GM12878 (cell line): ENCODE measurements around the gene PODXL2. TPM values are rescaled to one million over a fixed set of nuclear protein-coding genes. Genes with fewer than 3 reads are reported as not detected.

Experiments used
- CEBPB ChIP-seq, 2 experiments: fragments of 150-350 bp in 1 of 2; IDR thresholded peaks; 2 replicates each; pipeline ENCODE4 v1.6.1; 2012 to 2014; ENCODE audit warnings: low read depth in 2 of 2, low read length in 2 of 2, borderline replicate concordance in 1 of 2, inconsistent platforms in 1 of 2
- EP300 ChIP-seq, 2 experiments: fragments of 150-350 bp in 1 of 2; IDR thresholded peaks; 2 replicates each; pipeline ENCODE4 v1.6.1; 2011 to 2012; ENCODE audit warnings: low read depth in 2 of 2, low read length in 2 of 2, borderline replicate concordance in 1 of 2, improper control_type of control experiment in 1 of 2, inconsistent platforms in 1 of 2; ENCODE audit not compliant: control insufficient read depth in 1 of 2
- HDAC6 ChIP-seq: fragments of 200-600 bp; sonication (generic); IDR thresholded peaks from one replicate; pipeline ENCODE4 v1.8.0; 2017; ENCODE audit warnings: antibody characterized with exemption; ENCODE audit not compliant: unreplicated experiment
- HDGF ChIP-seq: fragments of 450-650 bp; IDR thresholded peaks from 2 replicates; pipeline ENCODE4 v1.6.1; 2016; ENCODE audit warnings: antibody characterized with exemption
- IKZF1 ChIP-seq: fragments of 450-650 bp; conservative IDR thresholded peaks from 2 replicates; pipeline ENCODE4 v1.6.1; 2017; ENCODE audit warnings: antibody characterized with exemption, mild to moderate bottlenecking
- IKZF2 ChIP-seq, 2 experiments: fragments of 450-650 bp; IDR thresholded peaks; 2 replicates each; pipeline ENCODE4 v1.6.1; 2017; ENCODE audit warnings: mild to moderate bottlenecking in 2 of 2, moderate library complexity in 2 of 2
- LARP7 ChIP-seq: fragments of 450-650 bp; IDR thresholded peaks from 2 replicates; pipeline ENCODE4 v1.6.1; 2017; ENCODE audit warnings: mild to moderate bottlenecking
- NR2C1 ChIP-seq: fragments of 450-650 bp; IDR thresholded peaks from 2 replicates; pipeline ENCODE4 v1.6.1; 2017; ENCODE audit warnings: antibody characterized with exemption, mild to moderate bottlenecking, moderate library complexity
- NRF1 ChIP-seq: conservative IDR thresholded peaks from 2 replicates; pipeline ENCODE4 v1.6.1; 2011; ENCODE audit warnings: mild to moderate bottlenecking, low read depth, low read length, improper control_type of control experiment
- RUNX3 ChIP-seq: IDR thresholded peaks from 2 replicates; pipeline ENCODE4 v1.6.1; 2012; ENCODE audit warnings: low read length, inconsistent platforms
- TAF1 ChIP-seq: IDR thresholded peaks from 2 replicates; pipeline ENCODE4 v1.6.1; 2011; ENCODE audit warnings: mild to moderate bottlenecking, low read depth, low read length, borderline replicate concordance
- YY1 ChIP-seq: IDR thresholded peaks from 2 replicates; pipeline ENCODE4 v1.6.1; 2011; ENCODE audit warnings: low read depth, mild to moderate bottlenecking, low read length
- ZBED1 ChIP-seq: IDR thresholded peaks from 2 replicates; pipeline ENCODE4 v1.6.1; 2016; ENCODE audit warnings: borderline replicate concordance
- ZNF274 ChIP-seq: IDR thresholded peaks from one replicate; pipeline ENCODE4 v1.8.0; 2011; ENCODE audit not compliant: insufficient read length, insufficient read depth
- polyA plus RNA-seq, 11 experiments: library from polyadenylated mRNA; depleted of rRNA in 4 of 11; unstranded in 6 of 11; stranded (reverse) in 5 of 11; fragments of >200 nt; fragmentation: Nextera tagmentation in 4 of 11; fragmentation: Illumina TruSeq in 1 of 11; extraction: Ambion mirVana in 4 of 11; extraction: Trizol in 1 of 11; gene quantifications; 1 replicate in 1 of 11; 2 replicates in 10 of 11; pipeline versions ENCODE4 v1.2.1 to v1.2.3, GENCODE V29; 2011 to 2016; ENCODE audit warnings: inconsistent platforms in 2 of 11, missing spikeins in 2 of 11, low read depth in 1 of 11
- total RNA-seq, 4 experiments: library from RNA; depleted of rRNA in 3 of 4; stranded (reverse); fragments of >200 nt in 3 of 4; fragmentation: Illumina TruSeq in 1 of 4; extraction: Trizol in 1 of 4; gene quantifications; 2 replicates each; pipeline versions ENCODE4 v1.2.1 to v1.2.3, GENCODE V29; 2013 to 2021
- TF ChIP-seq, protein P1 (sequence below): fragments of 450-650 bp; IDR thresholded peaks from 2 replicates; pipeline ENCODE4 v1.6.1; 2017; ENCODE audit warnings: mild to moderate bottlenecking, moderate library complexity
- TF ChIP-seq, protein P2 (sequence below): fragments of 450-650 bp; IDR thresholded peaks from 2 replicates; pipeline ENCODE4 v1.6.1; 2018; ENCODE audit warnings: mild to moderate bottlenecking, low read depth, moderate library complexity; ENCODE audit not compliant: partially characterized antibody
- TF ChIP-seq, protein P3 (sequence below): IDR thresholded peaks from 2 replicates; pipeline ENCODE4 v1.6.1; 2011; ENCODE audit warnings: low read depth, low read length, improper control_type of control experiment, borderline replicate concordance
- TF ChIP-seq, protein P4 (sequence below): fragments of 450-650 bp; IDR thresholded peaks from 2 replicates; pipeline ENCODE4 v1.6.1; 2016; ENCODE audit warnings: mild to moderate bottlenecking, moderate library complexity, borderline replicate concordance

The PODXL2 gene
- total and polyA plus RNA-seq, 10 of the 15 experiments (the other 5 are each of a cell fraction or from before 2014, with no cell fraction given) = 0.03 to 24.4 (median 13.6) TPM; not detected in 2

DNA sequence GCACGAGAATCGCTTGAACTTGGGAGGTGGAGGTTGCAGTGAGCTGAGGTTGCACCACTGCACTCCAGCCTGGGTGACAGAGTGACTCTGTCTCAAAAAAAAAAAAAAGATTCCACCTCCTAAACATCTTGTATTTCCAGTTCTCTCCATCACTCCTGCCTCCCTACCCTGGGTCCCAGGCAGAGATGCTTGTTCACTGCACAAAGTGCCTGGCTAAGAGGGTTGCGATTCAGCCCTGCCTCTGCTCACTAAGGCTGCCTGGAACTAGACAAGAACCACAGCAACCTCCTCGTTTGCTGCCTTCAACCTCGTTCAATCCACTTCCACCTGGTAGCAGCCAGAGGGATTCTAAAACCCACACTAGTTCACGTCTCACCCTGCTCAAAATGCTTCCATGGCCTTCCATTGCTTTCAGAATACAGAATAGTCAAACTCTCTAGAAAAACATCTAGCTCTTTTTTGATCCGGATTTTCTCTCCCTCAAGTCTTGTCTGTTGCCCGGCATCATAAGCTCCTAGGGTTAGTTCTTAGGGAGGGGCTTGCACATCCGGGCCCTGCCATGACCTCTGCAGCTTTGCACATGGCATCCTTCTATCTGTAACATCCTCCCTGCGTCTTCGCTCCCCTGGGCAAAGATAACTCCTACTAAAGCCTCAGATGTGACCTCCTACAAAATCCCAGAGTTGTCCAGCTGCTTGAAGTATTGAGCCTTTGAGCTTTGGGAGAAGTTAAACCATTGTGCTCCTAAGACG lies 31.8 kb upstream of the PODXL2 start (continued):
- TF ChIP-seq, protein P1, sequence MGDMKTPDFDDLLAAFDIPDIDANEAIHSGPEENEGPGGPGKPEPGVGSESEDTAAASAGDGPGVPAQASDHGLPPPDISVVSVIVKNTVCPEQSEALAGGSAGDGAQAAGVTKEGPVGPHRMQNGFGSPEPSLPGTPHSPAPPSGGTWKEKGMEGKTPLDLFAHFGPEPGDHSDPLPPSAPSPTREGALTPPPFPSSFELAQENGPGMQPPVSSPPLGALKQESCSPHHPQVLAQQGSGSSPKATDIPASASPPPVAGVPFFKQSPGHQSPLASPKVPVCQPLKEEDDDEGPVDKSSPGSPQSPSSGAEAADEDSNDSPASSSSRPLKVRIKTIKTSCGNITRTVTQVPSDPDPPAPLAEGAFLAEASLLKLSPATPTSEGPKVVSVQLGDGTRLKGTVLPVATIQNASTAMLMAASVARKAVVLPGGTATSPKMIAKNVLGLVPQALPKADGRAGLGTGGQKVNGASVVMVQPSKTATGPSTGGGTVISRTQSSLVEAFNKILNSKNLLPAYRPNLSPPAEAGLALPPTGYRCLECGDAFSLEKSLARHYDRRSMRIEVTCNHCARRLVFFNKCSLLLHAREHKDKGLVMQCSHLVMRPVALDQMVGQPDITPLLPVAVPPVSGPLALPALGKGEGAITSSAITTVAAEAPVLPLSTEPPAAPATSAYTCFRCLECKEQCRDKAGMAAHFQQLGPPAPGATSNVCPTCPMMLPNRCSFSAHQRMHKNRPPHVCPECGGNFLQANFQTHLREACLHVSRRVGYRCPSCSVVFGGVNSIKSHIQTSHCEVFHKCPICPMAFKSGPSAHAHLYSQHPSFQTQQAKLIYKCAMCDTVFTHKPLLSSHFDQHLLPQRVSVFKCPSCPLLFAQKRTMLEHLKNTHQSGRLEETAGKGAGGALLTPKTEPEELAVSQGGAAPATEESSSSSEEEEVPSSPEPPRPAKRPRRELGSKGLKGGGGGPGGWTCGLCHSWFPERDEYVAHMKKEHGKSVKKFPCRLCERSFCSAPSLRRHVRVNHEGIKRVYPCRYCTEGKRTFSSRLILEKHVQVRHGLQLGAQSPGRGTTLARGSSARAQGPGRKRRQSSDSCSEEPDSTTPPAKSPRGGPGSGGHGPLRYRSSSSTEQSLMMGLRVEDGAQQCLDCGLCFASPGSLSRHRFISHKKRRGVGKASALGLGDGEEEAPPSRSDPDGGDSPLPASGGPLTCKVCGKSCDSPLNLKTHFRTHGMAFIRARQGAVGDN = peak; percentile 34
- TF ChIP-seq HDGF (no peak), IKZF1 (no peak), TAF1 (no peak), ZNF274 (no peak), HDAC6 (no peak), CEBPB (IDR thresholded peaks at IDR 0.05; ENCODE audit: borderline replicate concordance in 1 of 2, low read depth in 2 of 2, low read length in 2 of 2) (no peak), LARP7 (no peak), ZBED1 (0 out of 2 replicates have a peak, but pooled peaks have one; percentile 64), EP300 (IDR thresholded peaks at IDR 0.05; ENCODE audit: borderline replicate concordance in 1 of 2, control insufficient read depth in 1 of 2, low read depth in 2 of 2, low read length in 2 of 2) (no peak), RUNX3 (no peak; the same call in 1 of the 2 replicates), IKZF2 (IDR thresholded peaks at IDR 0.05) (no peak), NR2C1 (peak; percentile 41; the same call in 1 of the 2 replicates), YY1 (peak; percentile 39; the same call in 1 of the 2 replicates), NRF1 (no peak)
- TF ChIP-seq, protein P2, sequence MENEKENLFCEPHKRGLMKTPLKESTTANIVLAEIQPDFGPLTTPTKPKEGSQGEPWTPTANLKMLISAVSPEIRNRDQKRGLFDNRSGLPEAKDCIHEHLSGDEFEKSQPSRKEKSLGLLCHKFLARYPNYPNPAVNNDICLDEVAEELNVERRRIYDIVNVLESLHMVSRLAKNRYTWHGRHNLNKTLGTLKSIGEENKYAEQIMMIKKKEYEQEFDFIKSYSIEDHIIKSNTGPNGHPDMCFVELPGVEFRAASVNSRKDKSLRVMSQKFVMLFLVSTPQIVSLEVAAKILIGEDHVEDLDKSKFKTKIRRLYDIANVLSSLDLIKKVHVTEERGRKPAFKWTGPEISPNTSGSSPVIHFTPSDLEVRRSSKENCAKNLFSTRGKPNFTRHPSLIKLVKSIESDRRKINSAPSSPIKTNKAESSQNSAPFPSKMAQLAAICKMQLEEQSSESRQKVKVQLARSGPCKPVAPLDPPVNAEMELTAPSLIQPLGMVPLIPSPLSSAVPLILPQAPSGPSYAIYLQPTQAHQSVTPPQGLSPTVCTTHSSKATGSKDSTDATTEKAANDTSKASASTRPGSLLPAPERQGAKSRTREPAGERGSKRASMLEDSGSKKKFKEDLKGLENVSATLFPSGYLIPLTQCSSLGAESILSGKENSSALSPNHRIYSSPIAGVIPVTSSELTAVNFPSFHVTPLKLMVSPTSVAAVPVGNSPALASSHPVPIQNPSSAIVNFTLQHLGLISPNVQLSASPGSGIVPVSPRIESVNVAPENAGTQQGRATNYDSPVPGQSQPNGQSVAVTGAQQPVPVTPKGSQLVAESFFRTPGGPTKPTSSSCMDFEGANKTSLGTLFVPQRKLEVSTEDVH = no peak
- TF ChIP-seq, protein P3, sequence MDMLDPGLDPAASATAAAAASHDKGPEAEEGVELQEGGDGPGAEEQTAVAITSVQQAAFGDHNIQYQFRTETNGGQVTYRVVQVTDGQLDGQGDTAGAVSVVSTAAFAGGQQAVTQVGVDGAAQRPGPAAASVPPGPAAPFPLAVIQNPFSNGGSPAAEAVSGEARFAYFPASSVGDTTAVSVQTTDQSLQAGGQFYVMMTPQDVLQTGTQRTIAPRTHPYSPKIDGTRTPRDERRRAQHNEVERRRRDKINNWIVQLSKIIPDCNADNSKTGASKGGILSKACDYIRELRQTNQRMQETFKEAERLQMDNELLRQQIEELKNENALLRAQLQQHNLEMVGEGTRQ = no peak
- TF ChIP-seq, protein P4, sequence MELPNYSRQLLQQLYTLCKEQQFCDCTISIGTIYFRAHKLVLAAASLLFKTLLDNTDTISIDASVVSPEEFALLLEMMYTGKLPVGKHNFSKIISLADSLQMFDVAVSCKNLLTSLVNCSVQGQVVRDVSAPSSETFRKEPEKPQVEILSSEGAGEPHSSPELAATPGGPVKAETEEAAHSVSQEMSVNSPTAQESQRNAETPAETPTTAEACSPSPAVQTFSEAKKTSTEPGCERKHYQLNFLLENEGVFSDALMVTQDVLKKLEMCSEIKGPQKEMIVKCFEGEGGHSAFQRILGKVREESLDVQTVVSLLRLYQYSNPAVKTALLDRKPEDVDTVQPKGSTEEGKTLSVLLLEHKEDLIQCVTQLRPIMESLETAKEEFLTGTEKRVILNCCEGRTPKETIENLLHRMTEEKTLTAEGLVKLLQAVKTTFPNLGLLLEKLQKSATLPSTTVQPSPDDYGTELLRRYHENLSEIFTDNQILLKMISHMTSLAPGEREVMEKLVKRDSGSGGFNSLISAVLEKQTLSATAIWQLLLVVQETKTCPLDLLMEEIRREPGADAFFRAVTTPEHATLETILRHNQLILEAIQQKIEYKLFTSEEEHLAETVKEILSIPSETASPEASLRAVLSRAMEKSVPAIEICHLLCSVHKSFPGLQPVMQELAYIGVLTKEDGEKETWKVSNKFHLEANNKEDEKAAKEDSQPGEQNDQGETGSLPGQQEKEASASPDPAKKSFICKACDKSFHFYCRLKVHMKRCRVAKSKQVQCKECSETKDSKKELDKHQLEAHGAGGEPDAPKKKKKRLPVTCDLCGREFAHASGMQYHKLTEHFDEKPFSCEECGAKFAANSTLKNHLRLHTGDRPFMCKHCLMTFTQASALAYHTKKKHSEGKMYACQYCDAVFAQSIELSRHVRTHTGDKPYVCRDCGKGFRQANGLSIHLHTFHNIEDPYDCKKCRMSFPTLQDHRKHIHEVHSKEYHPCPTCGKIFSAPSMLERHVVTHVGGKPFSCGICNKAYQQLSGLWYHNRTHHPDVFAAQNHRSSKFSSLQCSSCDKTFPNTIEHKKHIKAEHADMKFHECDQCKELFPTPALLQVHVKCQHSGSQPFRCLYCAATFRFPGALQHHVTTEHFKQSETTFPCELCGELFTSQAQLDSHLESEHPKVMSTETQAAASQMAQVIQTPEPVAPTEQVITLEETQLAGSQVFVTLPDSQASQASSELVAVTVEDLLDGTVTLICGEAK = no peak
